Activated CD8-positive, alpha-beta memory T cell treated with anti-CD3 and anti-CD28 coated beads for 48 hours (primary cell): ENCODE results near the gene ULBP1.
"Not testable (repeated sequence)": the region's sequence is repeated elsewhere in the genome, so short reads cannot be mapped to it uniquely, and the experiment has no call there.

Source experiments
- DNase-seq, 3 experiments: peaks; one replicate each; pipeline ENCODE4 v3.0.0-alpha.2; 2020; ENCODE audit warnings: low read depth in 2 of 3, low spot score in 2 of 3

ULBP1 gene

DNA sequence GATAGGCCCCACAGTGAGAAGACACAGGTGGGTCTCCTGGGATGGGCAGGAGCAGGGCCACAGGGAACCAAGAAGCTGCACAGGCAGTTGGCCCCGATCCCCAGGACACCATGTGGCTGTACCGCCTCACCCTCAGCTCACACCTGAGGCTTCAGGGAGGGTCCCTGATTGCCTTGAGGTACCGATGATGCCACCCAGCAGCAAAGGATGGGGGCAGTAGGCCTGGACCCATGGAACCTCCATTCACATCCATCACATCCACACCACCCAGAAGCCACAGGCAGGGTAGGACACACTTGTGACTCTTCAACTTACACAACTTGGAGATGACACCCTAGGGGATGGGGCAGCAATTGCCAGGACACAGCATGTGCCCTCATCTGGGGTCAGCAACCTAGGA is 39.9 kb downstream of the ULBP1 start:
- not testable (repeated sequence) for DNase-seq

DNA sequence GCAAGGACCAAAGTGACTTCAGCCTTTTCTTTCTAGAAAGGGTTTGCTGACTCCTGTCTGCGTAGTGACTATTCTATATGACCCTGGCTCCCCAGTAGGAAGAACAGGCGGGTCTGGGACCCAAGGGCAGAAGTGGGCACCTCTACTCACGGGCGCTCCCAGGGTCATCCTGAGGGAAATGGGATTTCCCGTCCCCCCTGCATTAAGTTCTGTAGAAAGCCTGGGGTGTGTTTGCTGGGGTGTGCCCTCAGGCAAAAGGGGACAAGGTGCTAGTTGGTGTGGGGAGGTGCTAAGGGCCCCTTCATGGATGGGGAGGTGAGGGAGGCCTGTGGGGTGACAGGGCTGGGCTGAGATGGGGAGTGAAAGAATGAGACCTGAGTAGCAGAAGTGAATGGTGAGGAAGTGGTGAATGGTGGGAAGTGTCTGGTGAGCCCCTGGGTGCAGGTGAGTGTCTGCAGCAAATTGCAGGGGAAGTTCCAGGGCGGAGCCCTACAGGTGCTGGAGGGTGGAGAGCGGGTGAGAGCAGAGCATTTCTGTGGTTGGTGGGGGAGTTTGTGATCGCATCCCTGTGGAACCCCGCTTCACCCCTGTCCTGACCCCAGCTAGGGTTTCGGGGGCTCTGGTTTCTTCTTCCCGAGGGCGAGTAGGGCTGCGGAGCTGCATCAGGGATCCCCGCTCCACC is 40.5 kb downstream of the ULBP1 start:
- no peak for DNase-seq

DNA sequence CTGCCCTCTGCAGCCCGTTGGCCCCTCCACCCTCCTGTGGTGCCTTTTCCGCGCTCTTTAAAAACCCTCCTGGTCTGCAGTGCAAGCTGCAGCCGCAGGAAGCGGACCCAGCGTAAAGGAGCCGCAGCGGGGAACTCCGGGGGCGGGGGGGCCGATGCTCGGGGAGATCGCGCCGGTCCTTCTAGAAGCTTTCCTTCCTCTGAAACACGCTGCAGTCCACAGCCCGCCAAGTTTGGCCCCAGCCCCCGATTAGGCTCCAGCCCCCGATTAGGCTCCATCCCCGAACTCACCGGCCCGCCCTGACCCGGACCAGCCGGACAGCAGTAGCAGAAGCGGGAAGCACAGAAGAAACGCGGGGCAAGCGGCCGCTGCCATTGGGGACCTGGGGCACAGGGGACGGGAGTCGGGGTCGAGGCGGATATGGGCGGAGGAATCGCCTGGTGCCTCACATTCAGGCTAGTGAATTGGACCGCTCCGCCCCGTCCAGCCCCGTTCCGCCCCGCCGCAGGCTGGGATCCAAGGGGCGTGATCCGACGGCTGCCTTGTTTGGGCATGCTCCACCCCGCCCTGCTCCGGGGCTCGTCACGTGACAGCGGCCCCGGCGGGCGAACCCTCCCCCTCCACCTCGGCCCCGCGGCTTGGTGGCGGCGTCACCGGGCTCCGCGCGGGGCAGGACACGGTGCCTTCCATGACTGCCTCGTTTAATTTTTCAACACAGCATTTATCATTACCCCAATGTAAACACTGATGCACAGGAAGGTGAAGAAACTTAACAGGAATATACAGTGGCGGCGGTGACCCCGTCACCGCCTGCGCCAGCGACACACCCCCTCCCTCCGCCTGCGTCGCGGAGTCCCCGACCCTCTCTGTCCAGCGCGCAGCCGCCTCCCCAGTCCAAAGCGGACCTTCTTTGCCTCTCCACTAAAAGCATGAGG is 41.3 kb downstream of the ULBP1 start:
- peak; percentile 51 to 72 (median 68) for DNase-seq

DNA sequence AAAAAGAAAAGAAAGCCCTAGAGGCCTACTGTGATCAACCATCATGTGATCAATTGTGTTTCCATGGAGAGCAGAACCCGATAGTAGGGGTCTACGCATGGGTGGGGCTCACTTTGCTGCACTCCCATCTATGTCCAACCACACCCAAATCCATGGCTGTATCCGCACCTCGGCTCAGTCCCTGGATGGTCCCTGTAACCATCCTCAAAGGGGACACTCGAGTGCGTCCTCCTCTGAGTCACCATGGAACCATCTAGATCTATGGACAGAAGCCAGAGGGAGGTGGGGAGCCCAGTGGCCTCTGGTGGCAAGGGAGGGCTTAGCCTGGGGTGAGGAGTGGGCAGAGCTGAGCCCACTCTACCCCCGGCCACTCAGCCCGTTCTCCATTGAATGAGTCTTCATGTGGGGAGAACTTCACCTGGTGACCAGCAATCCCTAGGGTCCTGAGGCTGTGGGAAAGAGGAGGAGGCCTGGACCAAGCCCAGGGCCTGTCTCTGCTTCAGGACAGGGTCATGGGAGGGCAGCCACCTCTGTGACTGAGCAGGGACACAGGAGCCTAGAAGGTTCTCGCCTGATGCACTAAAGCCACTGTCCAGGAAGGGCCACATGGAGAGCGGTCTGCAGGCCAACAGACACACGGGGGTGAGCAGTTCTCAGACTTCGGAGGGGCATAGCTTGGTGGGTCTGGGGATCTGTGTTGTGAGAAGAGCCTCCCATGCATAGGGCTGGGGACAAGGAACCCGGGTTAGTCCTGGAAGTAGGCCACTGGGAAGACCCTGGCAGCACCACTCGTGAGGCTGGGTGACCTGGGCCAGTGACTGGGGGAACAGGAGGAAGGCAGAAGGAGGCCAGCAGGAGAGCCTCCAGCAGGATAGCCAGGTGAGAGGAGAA is 42.3 kb downstream of the ULBP1 start:
- no peak for DNase-seq

DNA sequence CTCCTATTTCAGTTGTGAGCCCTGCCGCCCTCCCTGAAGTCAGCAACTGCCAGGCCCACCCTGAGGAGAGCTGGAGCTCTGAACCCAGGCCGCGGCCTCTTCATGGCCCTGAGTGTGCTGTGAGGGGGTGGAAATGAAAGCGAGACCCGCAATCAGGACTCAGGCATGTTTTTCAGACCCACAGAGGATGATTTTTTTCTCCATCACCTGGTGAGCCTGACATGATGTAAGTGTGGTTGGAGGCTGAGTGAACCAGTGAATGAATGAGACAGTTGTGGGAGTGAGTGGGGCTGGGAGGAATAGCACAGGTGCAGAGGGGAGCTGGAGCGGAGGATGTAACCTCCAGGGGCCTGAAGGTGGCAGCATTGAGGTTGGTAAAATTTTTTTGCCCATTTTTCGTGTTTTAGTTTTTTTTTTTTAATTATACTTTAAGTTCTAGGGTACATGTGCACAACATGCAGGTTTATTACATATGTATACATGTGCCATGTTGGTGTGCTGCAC is 43.3 kb downstream of the ULBP1 start:
- DNase-seq = no peak

DNA sequence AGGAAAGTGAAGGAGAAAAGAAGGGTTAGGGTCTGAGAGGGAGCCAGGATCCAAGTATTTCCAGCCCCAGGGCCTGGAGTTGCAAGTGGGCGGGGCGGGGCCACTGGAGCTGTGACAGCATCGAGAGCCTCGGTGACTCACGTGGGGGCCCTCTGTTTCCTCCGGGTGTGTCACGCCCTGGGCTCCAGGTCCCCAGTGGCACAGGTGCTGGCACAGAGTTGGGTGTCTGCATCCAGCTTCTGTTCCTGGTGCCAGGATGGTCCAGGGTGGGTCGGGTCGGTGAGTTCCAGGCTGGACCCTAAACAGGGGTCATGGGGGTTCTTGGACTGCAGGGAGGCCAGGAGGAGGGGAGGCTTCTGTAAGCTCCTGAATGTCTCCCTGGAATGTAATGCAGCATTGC is 44.8 kb downstream of the ULBP1 start:
- no peak for DNase-seq

DNA sequence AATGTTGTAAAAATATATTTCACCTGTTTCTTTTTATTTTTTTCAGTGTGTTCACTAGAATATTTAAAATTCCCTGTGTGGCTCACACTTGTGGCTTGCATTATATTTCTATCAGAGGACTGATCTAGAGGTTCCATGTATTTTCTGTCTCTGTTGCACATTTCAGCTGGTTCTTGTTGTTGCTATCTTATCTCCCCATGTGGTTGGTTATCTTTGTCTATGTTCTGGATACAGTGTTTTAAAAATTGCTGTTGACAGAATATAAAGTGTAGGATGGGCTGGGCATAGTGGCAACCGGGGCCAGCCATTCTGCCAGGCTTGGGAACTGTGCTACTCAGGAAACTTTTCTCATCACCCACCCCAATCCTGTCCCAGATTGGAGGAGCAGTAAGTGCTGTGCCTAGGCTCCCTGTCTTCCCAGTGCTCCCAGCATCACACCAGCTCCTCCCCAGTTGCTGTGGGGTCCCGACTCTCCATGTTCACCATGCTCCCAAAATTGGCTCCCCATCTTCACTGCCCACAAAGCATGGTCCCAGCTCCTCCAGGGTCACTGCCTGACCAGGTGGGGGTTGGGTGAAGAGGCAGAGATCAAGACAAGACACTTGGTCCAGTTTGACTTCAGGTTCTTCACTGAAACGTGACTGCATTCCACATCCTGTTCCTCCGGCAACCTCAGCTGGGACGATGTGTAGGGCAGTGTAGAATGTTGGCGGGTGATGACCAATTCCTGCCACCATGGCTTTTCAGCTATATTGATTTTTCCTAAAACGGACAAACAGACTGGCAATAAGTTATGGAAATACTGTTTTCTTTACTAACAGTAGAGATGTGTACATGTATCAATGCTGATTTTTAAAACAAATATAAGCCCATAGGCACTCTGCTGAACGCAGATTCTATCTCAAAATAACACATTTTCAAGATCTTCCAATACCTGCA is 49.4 kb downstream of the ULBP1 start:
- not testable (repeated sequence) for DNase-seq

DNA sequence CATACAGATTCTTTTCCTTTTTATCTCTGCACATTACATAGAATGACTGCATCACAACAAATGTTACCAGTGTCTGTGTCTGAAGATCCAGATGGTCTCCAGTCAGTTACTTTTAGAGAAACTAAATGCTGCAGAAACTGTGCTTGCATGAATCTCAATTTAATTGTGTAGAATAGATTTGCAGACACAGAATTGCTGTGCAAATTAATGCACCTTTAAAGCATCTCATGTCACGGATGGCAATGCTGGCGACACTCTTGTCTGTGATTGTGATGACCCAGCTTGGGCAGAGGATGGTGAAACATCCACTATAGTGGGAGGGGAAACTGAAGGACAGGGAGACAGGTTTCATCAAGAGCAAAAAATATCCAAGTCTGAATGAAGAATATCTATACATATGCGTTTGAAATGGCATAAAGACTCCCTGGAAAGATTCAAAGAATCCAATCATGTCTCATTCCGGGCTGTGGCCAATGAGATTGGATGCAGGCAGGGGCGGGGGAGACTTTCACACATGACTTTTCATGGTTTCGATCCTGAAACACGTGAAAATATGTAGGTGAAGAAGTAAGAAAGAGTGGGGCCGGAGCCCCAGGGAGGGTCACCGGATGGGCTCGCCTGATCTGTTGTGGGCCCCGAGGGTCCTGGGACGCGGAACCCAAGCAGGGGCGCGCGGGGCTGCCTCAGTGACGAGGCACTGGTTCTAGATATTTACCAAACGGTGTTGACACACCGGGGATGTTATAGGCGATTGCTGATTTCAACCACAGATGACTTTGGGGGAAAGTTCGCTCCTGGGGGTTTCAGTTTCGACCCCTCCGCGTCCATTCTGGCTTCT is 50.3 kb downstream of the ULBP1 start:
- not testable (repeated sequence) for DNase-seq

DNA sequence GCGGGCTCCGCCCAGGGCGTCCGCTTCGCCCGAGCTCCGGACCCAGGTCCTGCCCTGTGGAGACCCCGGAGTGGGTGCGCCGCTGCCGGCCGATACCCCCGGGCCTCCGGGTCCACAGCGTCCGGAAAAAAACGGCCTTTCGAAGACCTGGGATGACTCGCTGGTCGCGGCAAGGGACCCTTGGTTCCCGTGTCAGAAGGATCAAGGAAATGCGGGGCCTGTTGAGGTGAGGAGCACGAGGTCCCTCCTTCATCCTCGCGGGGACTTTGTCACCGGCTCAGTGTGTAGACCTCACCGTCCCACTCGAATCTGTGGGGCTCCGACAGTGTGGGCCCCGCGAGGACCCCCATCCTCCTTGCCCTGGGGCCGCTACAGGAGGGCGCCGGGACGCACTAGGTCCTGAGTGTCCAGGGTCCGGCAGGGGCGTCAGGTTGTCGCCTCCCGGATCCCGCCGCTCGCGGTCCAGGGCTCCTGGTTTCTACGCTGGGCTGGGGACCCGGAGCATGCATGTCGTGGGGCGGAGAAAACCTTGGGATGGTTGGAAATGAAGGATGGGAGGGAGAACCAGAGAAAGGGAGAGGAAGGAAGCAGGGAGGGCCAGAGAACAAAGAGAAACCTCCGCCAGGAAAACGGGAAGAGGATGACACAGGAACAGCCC is 51.0 kb downstream of the ULBP1 start:
- not testable (repeated sequence) for DNase-seq

DNA sequence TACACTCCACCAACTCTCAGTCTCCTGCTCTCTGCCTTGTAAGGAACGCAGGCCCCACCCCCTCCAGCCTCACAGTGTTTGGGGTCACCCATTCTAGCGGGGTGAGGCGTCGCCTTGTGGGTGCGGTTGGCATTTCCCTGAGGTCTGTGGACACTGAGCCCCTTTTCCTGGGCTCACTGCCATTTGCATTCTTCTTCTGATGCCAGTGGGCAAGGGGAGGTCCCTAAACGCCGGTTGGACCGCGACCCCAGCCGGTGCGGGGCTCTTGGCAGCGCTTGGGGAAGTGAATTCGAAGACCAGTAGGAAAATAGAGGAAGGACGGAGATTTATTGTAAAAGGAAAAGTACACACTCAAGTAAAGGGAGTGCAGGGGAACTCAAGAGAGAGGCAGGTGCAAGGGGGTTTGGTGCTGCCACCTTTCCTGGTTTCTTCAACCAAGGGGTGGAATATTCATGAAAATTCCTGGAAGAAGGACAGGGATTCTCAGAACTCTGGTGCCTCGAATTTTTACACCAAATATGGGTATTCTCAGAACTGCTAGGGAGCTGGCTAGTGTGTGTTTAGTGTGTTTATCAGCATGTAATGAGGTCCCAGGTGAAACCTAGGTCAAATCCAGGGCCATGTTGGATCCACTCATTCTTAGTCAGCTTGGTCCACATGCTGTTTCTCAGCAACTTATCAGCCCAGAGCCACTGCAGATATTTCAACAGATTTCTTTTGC is 51.7 kb downstream of the ULBP1 start:
- DNase-seq = not testable (repeated sequence)

DNA sequence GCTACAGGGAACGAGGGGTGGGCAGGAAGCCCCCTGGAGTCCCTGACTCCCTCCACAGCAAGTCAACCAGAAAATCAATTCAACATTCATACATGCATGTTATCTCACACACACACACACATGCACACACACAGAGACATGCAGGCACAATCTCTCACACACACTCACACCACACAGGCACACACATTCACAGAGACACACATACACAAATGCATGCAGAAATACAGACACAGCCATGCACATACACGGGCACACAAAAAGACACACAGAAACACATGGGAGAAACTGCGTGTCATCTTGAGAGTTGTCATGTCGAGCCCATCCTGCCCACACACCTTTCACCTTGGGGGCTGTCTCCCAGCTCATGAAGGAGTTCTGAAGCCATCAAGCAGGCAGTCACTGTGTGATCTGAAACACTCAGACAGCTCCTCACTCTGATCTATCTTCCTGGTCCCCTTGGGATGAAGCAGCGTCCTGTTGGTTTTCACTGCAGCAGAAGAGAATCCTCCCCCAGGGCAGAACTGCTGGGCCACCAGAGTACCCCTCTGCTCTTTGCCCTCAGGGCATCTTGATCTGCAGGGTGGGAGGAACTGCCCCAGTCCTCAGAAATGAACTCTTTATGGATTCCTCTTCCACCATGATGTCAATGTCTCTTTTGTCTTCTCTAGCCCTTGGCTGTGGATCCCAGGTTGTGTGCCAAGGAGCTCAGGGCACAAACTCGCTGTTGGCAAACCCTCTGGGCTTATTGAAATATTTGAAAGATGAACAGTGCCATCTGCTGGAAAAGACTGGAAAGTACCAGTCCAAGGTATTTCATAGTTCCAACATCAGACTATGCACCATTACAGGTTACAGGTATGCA is 52.8 kb downstream of the ULBP1 start:
- peak in 1 of 3 experiments; percentile 27 for DNase-seq

DNA sequence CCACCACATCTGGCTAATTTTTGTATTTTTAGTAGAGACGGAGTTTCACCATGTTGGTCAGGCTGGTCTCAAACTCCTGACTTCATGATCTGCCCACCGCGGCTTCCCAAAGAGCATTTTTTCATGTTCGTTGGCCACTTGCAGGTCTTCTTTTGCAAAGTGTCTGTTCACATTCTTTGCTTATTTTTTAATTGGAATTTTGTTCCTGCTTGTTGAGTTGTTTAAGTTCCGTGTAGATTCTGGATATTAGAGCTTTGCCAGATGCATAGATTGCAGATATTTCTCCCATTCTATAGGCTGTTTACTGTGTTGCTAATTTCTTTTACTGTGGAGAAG is 53.4 kb downstream of the ULBP1 start:
- DNase-seq = not testable (repeated sequence)

DNA sequence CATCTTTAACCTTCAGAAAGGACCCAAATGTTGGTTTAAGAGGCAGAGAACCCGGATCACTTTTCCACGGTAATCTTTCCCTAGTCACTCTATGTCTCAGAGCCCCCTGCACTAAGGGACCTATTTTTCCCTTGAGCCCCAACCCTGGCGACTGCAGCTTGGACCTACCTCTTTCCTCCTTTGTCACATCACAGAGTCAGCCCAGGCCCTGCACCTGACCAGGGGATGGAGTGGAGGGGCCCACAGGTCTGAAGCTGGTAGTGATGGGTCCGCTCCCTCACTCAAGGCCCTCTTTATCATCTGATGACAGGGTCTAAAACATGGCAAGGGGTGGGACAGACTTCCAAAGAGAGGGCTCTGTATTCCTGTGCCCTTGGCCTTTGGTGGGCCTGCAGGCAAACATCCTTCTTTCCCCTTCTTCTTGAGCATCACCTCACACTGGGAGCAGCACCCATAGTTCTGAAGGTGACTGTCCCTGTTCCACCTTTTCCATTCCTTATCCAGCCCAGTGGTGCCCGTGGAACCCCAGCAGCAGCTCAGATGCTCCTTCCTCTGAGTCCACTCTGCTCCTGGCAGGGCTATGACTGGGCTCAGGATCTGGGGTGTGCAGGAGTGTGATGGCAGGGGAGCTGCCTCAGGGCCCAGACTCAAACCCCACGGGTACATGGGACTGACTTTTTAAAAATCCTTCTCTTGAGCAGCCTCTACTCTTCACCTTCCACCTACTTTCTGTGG is 55.3 kb downstream of the ULBP1 start:
- DNase-seq = no peak

DNA sequence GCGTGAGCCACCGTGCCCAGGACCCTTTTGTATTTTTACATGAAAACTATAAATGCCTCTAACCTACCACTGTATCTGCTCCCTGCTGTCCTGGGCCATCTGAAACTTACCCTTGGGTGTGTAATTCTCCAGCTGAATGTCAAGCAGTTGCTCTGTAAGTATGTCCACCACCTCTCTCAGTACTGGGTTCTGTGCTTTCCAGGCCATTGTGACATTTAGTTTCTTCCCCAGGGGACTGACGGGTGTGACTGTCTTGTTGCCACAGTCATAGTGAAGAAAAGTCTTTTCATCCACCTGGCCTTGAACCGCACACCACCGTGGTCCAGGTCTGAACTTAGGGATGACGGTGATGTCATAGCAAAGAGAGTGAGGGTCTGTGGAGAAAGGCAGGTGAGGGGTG is 58.1 kb downstream of the ULBP1 start:
- not testable (repeated sequence) for DNase-seq
